Right atrium auricular region (tissue), 2 donors: ENCODE data around the gene LRP1-AS. TPM values are rescaled to one million over a fixed set of nuclear protein-coding genes. Genes with fewer than 3 reads are reported as not detected.

Source experiments
- DNase-seq: peaks from one replicate; pipeline ENCODE4 v3.0.0-alpha.2; 2019; ENCODE audit warnings: low spot score
- H3K27ac ChIP-seq, 2 donors: fragments of 200-600 bp; sonication (generic); 1 replicate in 1 of 2; 2 replicates in 1 of 2; pipeline ENCODE4 v1.5.1; 2016 to 2019
- H3K27me3 ChIP-seq, 2 donors: fragments of 200-600 bp; sonication (generic); one replicate each; pipeline versions ENCODE4 v1.5.1 to v1.6.0; 2017 to 2019
- H3K36me3 ChIP-seq: fragments of 200-600 bp; sonication (generic); one replicate; pipeline ENCODE4 v1.5.1; 2016
- H3K4me1 ChIP-seq, 2 donors: fragments of 200-600 bp; sonication (generic); one replicate each; pipeline versions ENCODE4 v1.5.1 to v1.6.0; 2017 to 2019
- H3K4me3 ChIP-seq, 2 donors: fragments of 200-600 bp; sonication (generic); 1 replicate in 1 of 2; 2 replicates in 1 of 2; pipeline ENCODE4 v1.5.1; 2017 to 2019; ENCODE audit warnings: mild to moderate bottlenecking in 1 of 2, moderate library complexity in 1 of 2
- H3K9me3 ChIP-seq, 2 donors: fragments of 200-600 bp; sonication (generic); one replicate each; pipeline ENCODE4 v1.5.1; 2019
- CTCF ChIP-seq, 2 donors: fragments of 200-600 bp; sonication (generic); IDR thresholded peaks; one replicate each; pipeline ENCODE4 v1.5.1; 2019; ENCODE audit warnings: antibody characterized with exemption in 2 of 2
- total RNA-seq, 2 donors: library from RNA; depleted of rRNA; stranded (reverse); fragments of >200 nt; gene quantifications; one replicate each; pipeline ENCODE4 v1.1.0, GENCODE V29; 2016

LRP1-AS gene
- not detected for total RNA-seq

- DNase-seq, result no peak
- no peak within 1 kb of the TSS for H3K4me3 ChIP-seq
- no peaks in the 10 kb centered on the region for H3K27me3 ChIP-seq
- TF ChIP-seq CTCF (IDR thresholded peaks at IDR 0.05), result no peak
- peaks cover 0 to 82% of the 10 kb centered on the region in 2 donors for H3K4me1 ChIP-seq
- H3K36me3 ChIP-seq, result peaks cover 52% of the 10 kb centered on the region
- peak within 1 kb of the TSS; percentile 72 to 87 for H3K27ac ChIP-seq
- H3K9me3 ChIP-seq, result no peaks in the 10 kb centered on the region
These were observed at the start of gene LRP1-AS for GRCh38 chr12:57146961-57147944. Gene LRP1-AS (minus strand): TSS chr12:57147619.

- Histone ChIP-seq H3K36me3 (peaks cover 100% of the 10 kb centered on the region), H3K27ac (no peak overlapping the region), H3K4me3 (no peak overlapping the region), H3K9me3 (no peaks in the 10 kb centered on the region), H3K27me3 (no peaks in the 10 kb centered on the region), H3K4me1 (no peaks in the 10 kb centered on the region)
- DNase-seq, result no peak
- no peak for TF ChIP-seq CTCF (IDR thresholded peaks at IDR 0.05)
These were observed 49.5 kb upstream of the LRP1-AS start for GRCh38 chr12:57196956-57197355.

- Histone ChIP-seq H3K4me1 (no peaks in the 10 kb centered on the region), H3K27me3 (no peaks in the 10 kb centered on the region), H3K4me3 (no peak overlapping the region), H3K27ac (no peak overlapping the region), H3K9me3 (no peaks in the 10 kb centered on the region), H3K36me3 (peaks cover 100% of the 10 kb centered on the region)
- no peak for DNase-seq
- no peak for TF ChIP-seq CTCF (IDR thresholded peaks at IDR 0.05)
These were observed 49.0 kb upstream of the LRP1-AS start for GRCh38 chr12:57196439-57196838.

- DNase-seq, result no peak
- peaks cover 98% of the 10 kb centered on the region for H3K36me3 ChIP-seq
These were observed 48.4 kb upstream of the LRP1-AS start for GRCh38 chr12:57195611-57196371.

GRCh38 chr12:57195186-57195585, 47.8 kb upstream of the LRP1-AS start:
- no peaks in the 10 kb centered on the region for H3K27me3 ChIP-seq
- no peak overlapping the region for H3K4me3 ChIP-seq
- DNase-seq, result no peak
- H3K4me1 ChIP-seq, result peaks cover 0 to 6% of the 10 kb centered on the region in 2 donors
- no peak overlapping the region for H3K27ac ChIP-seq
- no peak for TF ChIP-seq CTCF (IDR thresholded peaks at IDR 0.05)
- no peaks in the 10 kb centered on the region for H3K9me3 ChIP-seq
- peaks cover 95% of the 10 kb centered on the region for H3K36me3 ChIP-seq

More at GRCh38 chr12:57195611-57196371, 48.4 kb upstream of the LRP1-AS start:
- no peak for TF ChIP-seq CTCF (IDR thresholded peaks at IDR 0.05)
- no peaks in the 10 kb centered on the region for H3K9me3 ChIP-seq
- no peak overlapping the region for H3K4me3 ChIP-seq
- H3K27me3 ChIP-seq, result no peaks in the 10 kb centered on the region
- no peak overlapping the region for H3K27ac ChIP-seq
- H3K4me1 ChIP-seq, result peaks cover 0 to under 1% of the 10 kb centered on the region in 2 donors
